Naive B cell (primary cell): Measurements from ENCODE around the gene CSTPP1. TPM values are rescaled to one million over a fixed set of nuclear protein-coding genes. Genes with fewer than 3 reads are reported as not detected.
A peak's percentile ranks its signal among the peaks of the same experiment; 100 is the strongest.

Source experiments
- ATAC-seq, 2 donors: fragments of 150-1000 bp; cut with Tn5 transposase; 2 replicates each; pipeline ENCODE4 v1.10.0; 2021; ENCODE audit warnings: low read depth in 2 of 2, mild to moderate bottlenecking in 2 of 2, moderate library complexity in 2 of 2
- DNase-seq: peaks from one replicate; pipeline ENCODE4 v3.0.0; 2022
- H3K27ac Mint-ChIP-seq, 6 donors: one replicate each; pipeline ENCODE4 v1.8.0; 2020 to 2022; ENCODE audit warnings: mild to moderate bottlenecking in 6 of 6, mixed read lengths in 6 of 6, moderate library complexity in 5 of 6, inconsistent platforms in 2 of 6
- H3K27me3 Mint-ChIP-seq, 3 donors: one replicate each; pipeline ENCODE4 v1.8.0; 2021 to 2022; ENCODE audit warnings: mixed read lengths in 3 of 3, mild to moderate bottlenecking in 1 of 3
- H3K36me3 Mint-ChIP-seq, 2 donors: one replicate each; pipeline ENCODE4 v1.8.0; 2020 to 2022; ENCODE audit warnings: mixed read lengths in 2 of 2, inconsistent platforms in 1 of 2, mild to moderate bottlenecking in 1 of 2
- H3K4me1 Mint-ChIP-seq, 3 donors: one replicate each; pipeline ENCODE4 v1.8.0; 2020 to 2022; ENCODE audit warnings: mixed read lengths in 3 of 3, inconsistent platforms in 1 of 3, mild to moderate bottlenecking in 1 of 3, moderate library complexity in 1 of 3
- H3K4me3 Mint-ChIP-seq, 8 donors: one replicate each; pipeline ENCODE4 v1.8.0; 2020 to 2022; ENCODE audit warnings: mild to moderate bottlenecking in 8 of 8, mixed read lengths in 8 of 8, moderate library complexity in 8 of 8, inconsistent platforms in 2 of 8
- H3K9me3 Mint-ChIP-seq, 7 donors: one replicate each; pipeline ENCODE4 v1.8.0; 2020 to 2022; ENCODE audit warnings: mixed read lengths in 7 of 7, mild to moderate bottlenecking in 5 of 7, inconsistent platforms in 2 of 7, moderate library complexity in 1 of 7
- polyA plus RNA-seq, 6 donors: library from polyadenylated mRNA; unstranded; fragments of 300-500 nt; fragmentation: Illumina TruSeq; gene quantifications; one replicate each; pipeline ENCODE4 v1.2.3, GENCODE V29; 2021; ENCODE audit warnings: low read depth in 6 of 6

Gene CSTPP1
- polyA plus RNA-seq, 6 donors from 2014 or later: 16.8 to 34.9 (median 18.7) TPM

DNA sequence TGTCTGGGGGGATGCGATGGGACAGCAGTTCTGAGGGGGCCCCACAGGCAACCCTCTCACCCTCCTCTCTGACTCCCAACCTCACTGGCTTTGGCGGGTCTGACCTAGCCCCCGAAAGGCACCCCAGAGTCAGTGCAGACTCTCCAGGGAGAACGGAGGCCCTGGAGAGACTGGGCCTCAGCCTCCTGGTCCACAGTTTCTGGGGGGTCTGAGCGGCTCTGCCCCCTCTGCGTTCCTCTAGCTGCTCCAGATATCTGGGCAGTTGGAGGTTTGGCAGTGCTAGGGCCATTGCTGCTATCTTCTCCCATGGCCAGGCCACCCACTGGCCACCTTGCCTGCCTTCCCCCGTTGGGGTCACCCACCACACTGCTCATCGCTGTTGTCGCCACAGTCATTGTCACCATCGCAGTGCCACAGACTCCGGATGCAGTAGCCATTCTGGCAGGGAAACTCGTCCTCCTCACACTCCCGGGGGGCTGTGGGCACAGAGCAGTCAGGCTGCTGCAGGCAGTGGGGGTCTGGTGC, 37.0 kb upstream of the CSTPP1 start:
- DNase-seq (no peak), ATAC-seq (no peak)
- Mint-ChIP-seq H3K27ac (no peak overlapping the region), H3K27me3 (peaks cover 0 to 8% (median 4%) of the 10 kb centered on the region in 3 donors), H3K36me3 (no peaks in the 10 kb centered on the region), H3K4me3 (no peak overlapping the region), H3K4me1 (peaks cover 0 to 2% (median 0%) of the 10 kb centered on the region in 3 donors), H3K9me3 (peaks cover 0 to 3% (median 0%) of the 10 kb centered on the region in 7 donors)

GRCh38 chr11:46900091-46900746, 36.3 kb upstream of the CSTPP1 start:
- ATAC-seq (no peak), DNase-seq (no peak)
- Mint-ChIP-seq H3K27me3 (peaks cover 0 to 8% (median 4%) of the 10 kb centered on the region in 3 donors), H3K36me3 (no peaks in the 10 kb centered on the region), H3K4me1 (peaks cover 0 to 2% (median 0%) of the 10 kb centered on the region in 3 donors), H3K4me3 (no peak overlapping the region), H3K9me3 (peaks cover 0 to 3% (median 0%) of the 10 kb centered on the region in 7 donors), H3K27ac (no peak overlapping the region)

- Mint-ChIP-seq H3K9me3 (peaks cover 0 to 3% (median 0%) of the 10 kb centered on the region in 7 donors), H3K4me1 (peaks cover 0 to 2% (median 0%) of the 10 kb centered on the region in 3 donors), H3K4me3 (no peak overlapping the region), H3K27ac (peak overlapping the region in 1 of 6 donors; percentile 44), H3K36me3 (no peaks in the 10 kb centered on the region), H3K27me3 (peaks cover 0 to 9% (median 8%) of the 10 kb centered on the region in 3 donors)
- ATAC-seq (no peak), DNase-seq (no peak)
Observed at GRCh38 chr11:46901156-46901555, 35.4 kb upstream of the CSTPP1 start.

DNA sequence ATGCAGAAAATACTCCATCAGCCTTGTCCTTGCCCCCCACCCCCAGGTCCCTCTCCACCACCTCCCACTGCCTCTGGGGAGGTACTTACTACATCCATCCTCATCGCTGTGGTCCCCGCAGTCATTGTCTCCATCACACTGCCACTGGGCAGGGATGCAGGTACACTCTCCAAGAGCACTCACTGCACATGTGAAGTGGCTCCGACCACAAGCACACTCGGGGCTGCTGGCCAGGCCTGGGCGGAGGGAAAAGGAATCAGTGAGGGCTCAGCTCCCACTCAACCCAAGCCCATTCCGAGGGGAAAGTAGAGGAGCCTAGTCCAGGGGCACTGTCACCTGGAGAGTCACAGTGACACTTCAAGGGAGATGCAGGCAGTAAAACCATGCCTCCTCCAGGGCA, 33.9 kb upstream of the CSTPP1 start:
- H3K27me3 Mint-ChIP-seq: peaks cover 0 to 14% (median 8%) of the 10 kb centered on the region in 3 donors
- no peaks in the 10 kb centered on the region for H3K4me1 Mint-ChIP-seq

GRCh38 chr11:46903846-46904245, 32.7 kb upstream of the CSTPP1 start:
- ATAC-seq (no peak), DNase-seq (no peak)
- Mint-ChIP-seq H3K4me3 (no peak overlapping the region), H3K4me1 (no peaks in the 10 kb centered on the region), H3K9me3 (no peaks in the 10 kb centered on the region), H3K27ac (peak overlapping the region in 1 of 6 donors; percentile 51), H3K36me3 (no peaks in the 10 kb centered on the region), H3K27me3 (peaks cover 2 to 14% (median 10%) of the 10 kb centered on the region in 3 donors)

More for the DNA sequence above, 33.9 kb upstream of the CSTPP1 start:
- Mint-ChIP-seq H3K27ac (no peak overlapping the region), H3K9me3 (peaks cover 0 to 3% (median 0%) of the 10 kb centered on the region in 7 donors), H3K36me3 (no peaks in the 10 kb centered on the region), H3K4me3 (no peak overlapping the region)
- DNase-seq (no peak), ATAC-seq (no peak)

DNA sequence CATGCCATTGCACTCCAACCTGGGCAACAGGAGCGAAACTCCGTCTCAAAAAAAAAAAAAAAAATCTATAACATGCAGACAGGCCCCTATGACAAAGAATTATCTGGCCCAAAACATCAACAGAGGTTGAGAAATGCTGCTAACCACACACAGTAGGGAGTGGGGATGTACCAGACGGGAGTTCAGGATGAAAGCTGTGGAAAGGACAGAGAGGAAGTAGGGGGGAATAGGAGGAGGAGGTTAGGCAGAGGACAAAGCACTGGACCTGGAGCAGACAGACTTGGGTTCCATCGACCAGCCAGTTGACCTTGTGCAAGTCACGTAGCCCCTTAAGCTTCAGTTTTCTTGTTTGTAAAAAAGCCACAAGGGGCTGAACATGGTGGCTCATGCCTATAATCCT, 30.8 kb upstream of the CSTPP1 start:
- Mint-ChIP-seq H3K4me3 (no peak overlapping the region), H3K27ac (no peak overlapping the region), H3K36me3 (no peaks in the 10 kb centered on the region), H3K4me1 (no peaks in the 10 kb centered on the region), H3K27me3 (peaks cover 13 to 18% (median 14%) of the 10 kb centered on the region in 3 donors), H3K9me3 (no peaks in the 10 kb centered on the region)
- ATAC-seq (no peak), DNase-seq (no peak)

DNA sequence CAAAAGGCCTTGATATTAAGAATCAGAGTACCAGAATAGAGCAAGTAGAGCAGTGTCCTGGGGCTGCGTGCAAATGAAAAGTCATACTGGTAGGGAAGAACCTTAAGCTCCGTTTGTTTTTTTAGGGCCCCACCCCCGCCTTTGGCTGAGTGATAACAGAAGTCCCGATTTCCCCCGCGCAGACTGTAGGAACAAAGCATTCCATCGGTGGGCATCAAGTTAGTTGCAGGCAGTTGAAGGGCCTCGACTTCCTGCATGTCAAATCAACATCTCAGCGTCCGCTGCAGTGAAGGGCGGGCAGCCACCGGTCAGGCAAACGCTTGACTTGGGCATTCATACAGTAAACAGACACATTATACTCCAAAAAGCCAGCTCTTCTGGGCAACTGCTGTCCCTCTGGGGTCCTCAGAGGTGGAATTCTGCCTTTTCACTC, 29.9 kb upstream of the CSTPP1 start:
- ATAC-seq: no peak

GRCh38 chr11:46907606-46908005, 29.0 kb upstream of the CSTPP1 start:
- H3K4me1 Mint-ChIP-seq: no peaks in the 10 kb centered on the region
- DNase-seq (no peak), ATAC-seq (no peak)
- peaks cover 16 to 26% (median 18%) of the 10 kb centered on the region in 3 donors for H3K27me3 Mint-ChIP-seq
- no peak overlapping the region for H3K27ac Mint-ChIP-seq
- no peak overlapping the region for H3K4me3 Mint-ChIP-seq
- no peaks in the 10 kb centered on the region for H3K9me3 Mint-ChIP-seq
- no peaks in the 10 kb centered on the region for H3K36me3 Mint-ChIP-seq

More for the DNA sequence above, 29.9 kb upstream of the CSTPP1 start:
- Mint-ChIP-seq H3K36me3 (no peaks in the 10 kb centered on the region), H3K27me3 (peaks cover 14 to 18% (median 18%) of the 10 kb centered on the region in 3 donors), H3K9me3 (no peaks in the 10 kb centered on the region), H3K27ac (no peak overlapping the region), H3K4me1 (no peaks in the 10 kb centered on the region), H3K4me3 (no peak overlapping the region)
- DNase-seq: no peak

DNA sequence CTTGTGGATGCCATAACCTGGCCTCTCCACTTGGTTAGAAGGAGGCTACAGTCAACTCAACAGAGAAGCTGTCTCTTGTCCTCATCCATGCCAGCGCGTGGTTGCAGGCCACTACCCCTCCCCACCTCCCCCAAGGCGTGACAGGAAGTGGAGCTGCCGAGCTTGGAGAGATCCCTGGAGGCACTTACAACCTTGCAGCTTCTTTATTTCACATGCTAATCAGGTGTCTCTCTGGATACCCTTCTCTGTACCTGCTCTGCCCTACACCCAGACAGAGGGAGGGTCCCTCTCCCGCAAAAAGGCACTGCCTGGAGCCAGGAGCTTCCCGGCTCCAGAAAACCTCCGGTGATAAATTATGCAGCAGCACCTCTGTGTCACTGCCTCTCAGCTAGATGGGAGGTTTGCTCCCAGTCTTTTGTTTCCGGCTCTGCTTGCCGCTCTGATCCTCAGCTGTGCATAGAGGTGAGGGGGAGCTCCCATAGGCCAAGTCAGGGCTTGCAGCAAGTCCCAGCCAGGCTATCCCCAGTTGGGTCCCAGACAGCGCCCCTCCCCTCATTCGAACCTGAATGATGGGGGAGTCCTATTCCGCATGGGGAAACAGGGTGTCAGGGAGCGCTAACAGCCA, 23.9 kb upstream of the CSTPP1 start:
- Mint-ChIP-seq H3K27ac (peak overlapping the region in 1 of 6 donors; percentile 44), H3K9me3 (no peaks in the 10 kb centered on the region), H3K4me3 (no peak overlapping the region), H3K27me3 (peaks cover 45 to 75% (median 55%) of the 10 kb centered on the region in 3 donors), H3K4me1 (peaks cover 9 to 13% (median 12%) of the 10 kb centered on the region in 3 donors), H3K36me3 (no peaks in the 10 kb centered on the region)
- DNase-seq (no peak), ATAC-seq (no peak)

- Mint-ChIP-seq H3K36me3 (no peaks in the 10 kb centered on the region), H3K27ac (no peak overlapping the region), H3K9me3 (no peaks in the 10 kb centered on the region), H3K4me3 (no peak overlapping the region), H3K4me1 (peaks cover 9 to 16% (median 12%) of the 10 kb centered on the region in 3 donors), H3K27me3 (peaks cover 45 to 78% (median 55%) of the 10 kb centered on the region in 3 donors)
- ATAC-seq: no peak
- DNase-seq: no peak
Observed at GRCh38 chr11:46913484-46913883, 23.1 kb upstream of the CSTPP1 start.

GRCh38 chr11:46914363-46914762, 22.2 kb upstream of the CSTPP1 start:
- H3K9me3 Mint-ChIP-seq: no peaks in the 10 kb centered on the region
- ATAC-seq (no peak), DNase-seq (no peak)
- H3K27ac Mint-ChIP-seq: no peak overlapping the region
- H3K27me3 Mint-ChIP-seq: peaks cover 51 to 81% (median 57%) of the 10 kb centered on the region in 3 donors
- H3K4me1 Mint-ChIP-seq: peaks cover 17 to 24% (median 21%) of the 10 kb centered on the region in 3 donors
- H3K4me3 Mint-ChIP-seq: no peak overlapping the region
- peaks cover 0 to 7% of the 10 kb centered on the region in 2 donors for H3K36me3 Mint-ChIP-seq

- H3K4me1 Mint-ChIP-seq: peaks cover 22 to 29% (median 26%) of the 10 kb centered on the region in 3 donors
- no peaks in the 10 kb centered on the region for H3K9me3 Mint-ChIP-seq
- H3K4me3 Mint-ChIP-seq: peak overlapping the region in 2 of 8 donors; percentile 3 to 29
- DNase-seq (no peak), ATAC-seq (no peak)
- no peak overlapping the region for H3K27ac Mint-ChIP-seq
- peaks cover 0 to 11% of the 10 kb centered on the region in 2 donors for H3K36me3 Mint-ChIP-seq
- H3K27me3 Mint-ChIP-seq: peaks cover 54 to 82% (median 62%) of the 10 kb centered on the region in 3 donors
Observed at GRCh38 chr11:46914910-46915309, 21.7 kb upstream of the CSTPP1 start.

- peaks cover 23 to 32% (median 30%) of the 10 kb centered on the region in 3 donors for H3K4me1 Mint-ChIP-seq
- peak overlapping the region in 1 of 6 donors; percentile 12 for H3K27ac Mint-ChIP-seq
- H3K27me3 Mint-ChIP-seq: peaks cover 58 to 78% (median 66%) of the 10 kb centered on the region in 3 donors
- no peak for DNase-seq
- peak overlapping the region; percentile 66 to 92 (median 81) for H3K4me3 Mint-ChIP-seq
- ATAC-seq: peak; percentile 34 to 41
- H3K9me3 Mint-ChIP-seq: no peaks in the 10 kb centered on the region
- H3K36me3 Mint-ChIP-seq: peaks cover 0 to 11% of the 10 kb centered on the region in 2 donors
Observed at GRCh38 chr11:46916286-46917108, 20.1 kb upstream of the CSTPP1 start.
